Measurements from ENCODE around the gene C1orf53. TPM values are rescaled to one million over a fixed set of nuclear protein-coding genes. Genes with fewer than 3 reads are reported as not detected.

C1orf53 gene
- total and polyA plus RNA-seq, 2 of the 8 experiments (the other 6 are each of a cell fraction or from before 2014, with no cell fraction given) = 0.56 to 1.3 TPM

DNA sequence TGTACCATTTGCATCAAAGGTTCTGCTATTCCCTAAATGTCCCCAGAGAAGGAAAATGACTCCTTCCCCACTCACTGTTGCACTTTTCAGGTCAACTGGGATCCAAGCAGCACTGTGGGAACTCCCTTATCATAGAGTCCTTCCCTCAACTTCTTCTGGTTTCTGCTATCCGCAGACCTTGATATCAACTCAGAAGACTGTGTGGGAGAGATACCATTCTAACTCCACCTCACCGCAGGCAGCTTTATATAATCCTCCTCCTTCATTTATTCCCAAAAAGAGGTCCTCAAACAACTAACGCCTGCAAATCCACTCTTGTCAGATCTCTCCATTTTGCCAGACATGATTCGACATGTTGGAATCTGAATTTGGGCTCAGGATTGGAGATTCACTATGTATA lies 42.1 kb downstream of the C1orf53 start (continued):
- TF ChIP-seq RBBP5 (IDR thresholded peaks at IDR 0.05; ENCODE audit: borderline replicate concordance, low read depth, low read length) = no peak
- TF ChIP-seq, protein P1, sequence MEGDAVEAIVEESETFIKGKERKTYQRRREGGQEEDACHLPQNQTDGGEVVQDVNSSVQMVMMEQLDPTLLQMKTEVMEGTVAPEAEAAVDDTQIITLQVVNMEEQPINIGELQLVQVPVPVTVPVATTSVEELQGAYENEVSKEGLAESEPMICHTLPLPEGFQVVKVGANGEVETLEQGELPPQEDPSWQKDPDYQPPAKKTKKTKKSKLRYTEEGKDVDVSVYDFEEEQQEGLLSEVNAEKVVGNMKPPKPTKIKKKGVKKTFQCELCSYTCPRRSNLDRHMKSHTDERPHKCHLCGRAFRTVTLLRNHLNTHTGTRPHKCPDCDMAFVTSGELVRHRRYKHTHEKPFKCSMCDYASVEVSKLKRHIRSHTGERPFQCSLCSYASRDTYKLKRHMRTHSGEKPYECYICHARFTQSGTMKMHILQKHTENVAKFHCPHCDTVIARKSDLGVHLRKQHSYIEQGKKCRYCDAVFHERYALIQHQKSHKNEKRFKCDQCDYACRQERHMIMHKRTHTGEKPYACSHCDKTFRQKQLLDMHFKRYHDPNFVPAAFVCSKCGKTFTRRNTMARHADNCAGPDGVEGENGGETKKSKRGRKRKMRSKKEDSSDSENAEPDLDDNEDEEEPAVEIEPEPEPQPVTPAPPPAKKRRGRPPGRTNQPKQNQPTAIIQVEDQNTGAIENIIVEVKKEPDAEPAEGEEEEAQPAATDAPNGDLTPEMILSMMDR (IDR thresholded peaks at IDR 0.05; ENCODE audit: control extremely low read depth in 1 of 3, insufficient read depth in 1 of 3, low read depth in 1 of 3, low read length in 3 of 3) = no peak
